ENCODE measurements around the gene VPS26C.

GRCh38 chr21:37196847-37197246 lies 70.3 kb downstream of the VPS26C start:
- TF ChIP-seq, protein P1, sequence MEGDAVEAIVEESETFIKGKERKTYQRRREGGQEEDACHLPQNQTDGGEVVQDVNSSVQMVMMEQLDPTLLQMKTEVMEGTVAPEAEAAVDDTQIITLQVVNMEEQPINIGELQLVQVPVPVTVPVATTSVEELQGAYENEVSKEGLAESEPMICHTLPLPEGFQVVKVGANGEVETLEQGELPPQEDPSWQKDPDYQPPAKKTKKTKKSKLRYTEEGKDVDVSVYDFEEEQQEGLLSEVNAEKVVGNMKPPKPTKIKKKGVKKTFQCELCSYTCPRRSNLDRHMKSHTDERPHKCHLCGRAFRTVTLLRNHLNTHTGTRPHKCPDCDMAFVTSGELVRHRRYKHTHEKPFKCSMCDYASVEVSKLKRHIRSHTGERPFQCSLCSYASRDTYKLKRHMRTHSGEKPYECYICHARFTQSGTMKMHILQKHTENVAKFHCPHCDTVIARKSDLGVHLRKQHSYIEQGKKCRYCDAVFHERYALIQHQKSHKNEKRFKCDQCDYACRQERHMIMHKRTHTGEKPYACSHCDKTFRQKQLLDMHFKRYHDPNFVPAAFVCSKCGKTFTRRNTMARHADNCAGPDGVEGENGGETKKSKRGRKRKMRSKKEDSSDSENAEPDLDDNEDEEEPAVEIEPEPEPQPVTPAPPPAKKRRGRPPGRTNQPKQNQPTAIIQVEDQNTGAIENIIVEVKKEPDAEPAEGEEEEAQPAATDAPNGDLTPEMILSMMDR (IDR thresholded peaks at IDR 0.05): no peak
- TF ChIP-seq POLR2AphosphoS5 (IDR thresholded peaks at IDR 0.05; ENCODE audit: low read depth, low read length): no peak

All from SK-N-SH (cell line).